Heart right ventricle (tissue), 16 donors: ENCODE results near the gene TREM1. TPM values are rescaled to one million over a fixed set of nuclear protein-coding genes. Genes with fewer than 3 reads are reported as not detected.

Source experiments
- ATAC-seq, 8 donors: fragments of 200-7000 bp; cut with Tn5 transposase; one replicate each; pipeline ENCODE4 v1.9.1; 2020; ENCODE audit warnings: mild to moderate bottlenecking in 8 of 8, moderate library complexity in 8 of 8, moderate number of reproducible peaks in 1 of 8
- DNase-seq, 2 donors: peaks; one replicate each; pipeline ENCODE4 v3.0.0-alpha.2; 2020
- H3K27ac ChIP-seq, 10 donors: fragments of 200-600 bp; sonication (generic) in 2 of 10; one replicate each; pipeline versions ENCODE4 v1.5.0 to v1.8.0; 2020 to 2022; ENCODE audit warnings: mild to moderate bottlenecking in 3 of 10
- H3K27me3 ChIP-seq, 7 donors: fragments of 200-600 bp; one replicate each; pipeline ENCODE4 v1.8.0; 2021 to 2022; ENCODE audit warnings: mild to moderate bottlenecking in 2 of 7
- H3K36me3 ChIP-seq, 9 donors: fragments of 200-600 bp; sonication (generic) in 1 of 9; one replicate each; pipeline versions ENCODE4 v1.5.0 to v1.8.0; 2020 to 2022; ENCODE audit warnings: mild to moderate bottlenecking in 2 of 9
- H3K4me1 ChIP-seq, 9 donors: fragments of 200-600 bp; sonication (generic) in 1 of 9; one replicate each; pipeline versions ENCODE4 v1.5.0 to v1.8.0; 2020 to 2022; ENCODE audit warnings: mild to moderate bottlenecking in 4 of 9
- H3K4me3 ChIP-seq, 10 donors: fragments of 200-600 bp; sonication (generic) in 2 of 10; one replicate each; pipeline versions ENCODE4 v1.5.0 to v1.8.0; 2020 to 2022; ENCODE audit warnings: mild to moderate bottlenecking in 7 of 10, moderate library complexity in 2 of 10
- H3K9me3 ChIP-seq, 11 donors: fragments of 200-600 bp in 10 of 11; sonication (generic) in 2 of 11; one replicate each; pipeline versions ENCODE4 v1.5.0 to v1.8.0; 2013 to 2022; ENCODE audit warnings: mild to moderate bottlenecking in 2 of 11, control low read depth in 1 of 11, moderate library complexity in 1 of 11
- WGBS, 2 donors: extraction: QIAGEN DNeasy Blood & Tissue Kit; methylation state at CpG; one replicate each; pipeline ENCODE4 v1.1.7; 2013; ENCODE audit warnings: inconsistent platforms in 1 of 2; 5-methylcytosine and 5-hydroxymethylcytosine counted together
- intact Hi-C, 10 donors: fragments of 100-400 bp; cut with DNase I; formaldehyde crosslinking; loops; one replicate each; pipeline versions ENCODE4 v1.11.1 to v1.14.2; 2022
- polyA plus RNA-seq, 2 donors: library from polyadenylated mRNA; stranded (reverse); fragments of 200-250 nt; gene quantifications; one replicate each; pipeline ENCODE4 v1.2.3, GENCODE V29; 2013
- total RNA-seq, 10 donors: library from RNA; stranded (reverse); fragmentation: NEBNext Ultra II Directional in 3 of 10; extraction: Animal tissue kit (Norgen Biotek cat#: 25700) in 3 of 10; gene quantifications; one replicate each; pipeline versions ENCODE4 v1.2.1 to v1.2.4, GENCODE V29; 2021 to 2023
- TF ChIP-seq, protein P1 (sequence below), 9 donors: fragments of 200-600 bp; sonication (generic) in 2 of 9; IDR thresholded peaks; one replicate each; pipeline versions ENCODE4 v1.5.0 to v1.8.0; 2021 to 2022; ENCODE audit warnings: antibody characterized with exemption in 9 of 9, mild to moderate bottlenecking in 5 of 9, moderate library complexity in 1 of 9
- donor health status: Arrhythmogenic right ventricular cardiomyopathy.
- donor health status: ischemic (EF 13 %, LVEDD 7.1; RV severe dilation, severe dysfunction).
- donor health status: healthy with polysubstance abuse.
- donor health status: DM: no; HTN: yes; CAD: no.
- donor health status: DM: no; HTN: no; CAD: no.
- donor health status: ischemic (EF 25% LVEDD 6.9; RV normal size, moderate dysfunction).
- donor health status: ischemic (EF 25% LVEDD 5.7; RV mildly dilated, moderate dysfunction).
- donor health status: healthy.
- donor health status: DM: yes; HTN: yes; CAD: no.
- donor health status: Ischemic cardiomyopathy.
- donor health status: ischemic (EF 35%, LVEDD 5.7; RV mildly dilated, moderate dysfunction).
- donor health status: nonischemic (EF 11% LVEDD 7.7; RV severe dilation, severe dysfunction).
- donor health status: DM: yes; HTN: yes; CAD: no.
- donor health status: PGD.
- donor health status: ischemic (EF 29% LVEDD 5.4; RV normal size, mild dysfunction).
- donor health status: nonischemic (EF 23%, LVEDD 6.1; RV moderate dilation, normal function).

TREM1 gene
- total and polyA plus RNA-seq, 12 donors, result 0.35 to 12.4 (median 1.00) TPM; not detected in 1

DNA sequence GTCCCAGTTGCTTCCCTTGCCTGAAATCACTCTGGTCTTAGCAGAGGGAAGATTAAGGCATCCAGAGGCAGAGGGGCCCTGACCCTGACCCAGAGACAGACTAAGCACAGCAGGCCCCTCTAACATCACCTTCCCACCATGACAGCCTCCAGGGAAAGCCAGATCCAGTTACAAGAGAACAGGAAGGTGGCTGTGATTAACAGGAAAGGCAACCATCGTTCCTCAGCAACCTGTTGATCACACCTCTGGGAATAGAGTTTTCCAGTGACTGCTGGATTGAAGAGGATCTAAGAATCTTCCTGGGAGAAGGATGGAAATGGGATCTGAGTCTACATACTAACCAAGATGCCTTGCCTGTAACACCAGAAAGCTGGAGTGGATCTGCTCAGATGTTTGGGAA lies 5.2 kb upstream of the TREM1 start:
- WGBS, 2 donors, result 26 to 32% methylated on average over 1 of the region's 1 CpG
- H3K9me3 ChIP-seq, result no peaks in the 10 kb centered on the region
- TF ChIP-seq, protein P1, sequence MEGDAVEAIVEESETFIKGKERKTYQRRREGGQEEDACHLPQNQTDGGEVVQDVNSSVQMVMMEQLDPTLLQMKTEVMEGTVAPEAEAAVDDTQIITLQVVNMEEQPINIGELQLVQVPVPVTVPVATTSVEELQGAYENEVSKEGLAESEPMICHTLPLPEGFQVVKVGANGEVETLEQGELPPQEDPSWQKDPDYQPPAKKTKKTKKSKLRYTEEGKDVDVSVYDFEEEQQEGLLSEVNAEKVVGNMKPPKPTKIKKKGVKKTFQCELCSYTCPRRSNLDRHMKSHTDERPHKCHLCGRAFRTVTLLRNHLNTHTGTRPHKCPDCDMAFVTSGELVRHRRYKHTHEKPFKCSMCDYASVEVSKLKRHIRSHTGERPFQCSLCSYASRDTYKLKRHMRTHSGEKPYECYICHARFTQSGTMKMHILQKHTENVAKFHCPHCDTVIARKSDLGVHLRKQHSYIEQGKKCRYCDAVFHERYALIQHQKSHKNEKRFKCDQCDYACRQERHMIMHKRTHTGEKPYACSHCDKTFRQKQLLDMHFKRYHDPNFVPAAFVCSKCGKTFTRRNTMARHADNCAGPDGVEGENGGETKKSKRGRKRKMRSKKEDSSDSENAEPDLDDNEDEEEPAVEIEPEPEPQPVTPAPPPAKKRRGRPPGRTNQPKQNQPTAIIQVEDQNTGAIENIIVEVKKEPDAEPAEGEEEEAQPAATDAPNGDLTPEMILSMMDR (IDR thresholded peaks at IDR 0.05), result no peak

DNA sequence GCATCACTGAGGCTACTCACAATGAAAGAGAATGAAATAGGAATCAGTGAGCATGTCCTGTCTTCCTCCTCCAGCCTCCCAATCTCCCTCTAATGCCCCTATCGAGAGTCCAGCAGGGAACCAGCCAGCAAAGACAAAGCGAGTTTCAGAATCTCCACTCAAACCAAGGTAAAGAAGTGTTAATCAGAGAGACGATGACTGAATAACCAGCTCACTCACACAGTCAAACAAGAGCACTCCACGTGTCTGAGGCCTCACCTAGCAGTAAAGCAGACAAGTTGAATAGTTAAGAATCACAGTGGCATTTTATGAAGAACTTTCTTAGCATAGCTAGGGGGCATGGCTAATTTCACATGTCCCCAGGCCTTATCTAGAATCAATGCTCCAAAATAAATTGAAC lies 3.3 kb upstream of the TREM1 start:
- Histone ChIP-seq H3K27me3 (peaks cover 0 to 11% (median 0%) of the 10 kb centered on the region in 7 donors), H3K4me1 (peaks cover 0 to 35% (median 4%) of the 10 kb centered on the region in 9 donors), H3K27ac (no peak overlapping the region), H3K36me3 (no peaks in the 10 kb centered on the region), H3K4me3 (no peak overlapping the region), H3K9me3 (no peaks in the 10 kb centered on the region)
- intact Hi-C loops, result loop anchor here in 1 of 10 donors (5.0 kb wide), 1 partner anchor 218 kb away; the partner anchor contains the start of genes NFYA and OARD1
- TF ChIP-seq, protein P1 (IDR thresholded peaks at IDR 0.05), result no peak
- DNase-seq (no peak), ATAC-seq (no peak)
- WGBS, 2 donors, result 82 to 85% methylated on average over 4 of the region's 4 CpGs

More for the DNA sequence above, 5.2 kb upstream of the TREM1 start:
- Histone ChIP-seq H3K4me1 (peaks cover 0 to 23% (median 4%) of the 10 kb centered on the region in 9 donors), H3K27me3 (peaks cover 0 to 12% (median 4%) of the 10 kb centered on the region in 7 donors), H3K36me3 (no peaks in the 10 kb centered on the region), H3K27ac (no peak overlapping the region), H3K4me3 (no peak overlapping the region)
- ATAC-seq (no peak), DNase-seq (no peak)
- intact Hi-C loops, result no loop called here

DNA sequence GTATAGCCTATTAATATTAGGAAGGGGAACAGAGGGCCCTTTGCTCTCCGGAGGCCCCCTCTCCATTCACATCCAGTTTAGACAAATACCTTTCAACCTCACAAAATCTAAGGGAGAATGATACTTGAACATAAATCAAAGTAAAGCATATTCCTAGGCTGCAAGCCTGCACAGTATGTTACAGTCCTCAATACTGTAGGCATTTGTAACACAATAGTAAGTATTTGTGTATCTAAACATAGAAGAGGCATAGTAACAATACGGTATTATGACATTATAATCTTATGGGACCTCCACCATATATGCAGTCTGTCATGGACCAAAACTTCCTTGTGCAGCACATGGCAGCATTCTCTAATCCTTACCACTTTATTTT lies 2.3 kb upstream of the TREM1 start:
- peak in 1 of 8 donors; percentile 31 for ATAC-seq

DNA sequence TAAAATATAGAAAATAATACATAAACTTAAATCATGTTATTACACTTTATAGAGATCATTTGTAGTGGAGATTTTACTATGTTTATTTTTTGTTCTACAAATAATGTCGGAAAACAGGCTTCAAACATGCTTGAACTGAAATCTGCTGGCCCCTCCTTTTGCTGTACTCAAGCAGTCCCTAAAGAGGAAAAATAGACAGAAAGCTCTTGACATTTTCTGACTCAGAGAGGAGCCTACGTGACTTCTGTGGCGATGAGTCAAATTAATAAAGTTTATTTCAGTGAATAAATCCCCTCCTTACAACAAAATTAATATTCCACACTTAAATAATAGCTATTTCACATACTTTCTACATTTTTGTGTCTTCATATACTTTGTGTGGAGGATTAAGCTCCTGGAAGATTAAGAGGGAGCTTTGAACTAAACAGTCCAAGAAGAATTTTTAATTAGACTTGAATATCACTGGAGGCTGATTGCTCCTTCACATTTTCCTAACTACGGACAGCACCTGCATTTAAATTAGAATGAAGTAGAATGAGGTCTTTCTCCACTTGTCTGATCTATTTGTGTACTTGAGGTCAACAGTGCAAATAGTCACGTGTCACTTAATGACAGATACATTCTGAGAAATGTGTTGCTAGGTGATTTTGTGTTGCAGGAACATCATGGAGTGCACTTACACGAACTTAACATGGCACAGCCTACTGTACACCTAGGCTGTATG lies 1.7 kb upstream of the TREM1 start:
- peaks cover 0 to 7% (median 0%) of the 10 kb centered on the region in 7 donors for H3K27me3 ChIP-seq
- TF ChIP-seq, protein P1 (IDR thresholded peaks at IDR 0.05), result no peak
- intact Hi-C loops, result loop anchor here in 1 of 10 donors (5.0 kb wide), 1 partner anchor 216 kb away; the partner anchor contains the start of genes NFYA and OARD1
- H3K9me3 ChIP-seq, result no peaks in the 10 kb centered on the region
- H3K27ac ChIP-seq, result peak overlapping the region in 1 of 10 donors; percentile 92
- peak in 7 of 8 donors; percentile 37 to 81 (median 63) for ATAC-seq
- no peaks in the 10 kb centered on the region for H3K36me3 ChIP-seq
- WGBS, 2 donors, result 38% methylated on average over 6 of the region's 6 CpGs
- H3K4me3 ChIP-seq, result no peak overlapping the region
- DNase-seq, result no peak
- peaks cover 0 to 37% (median 4%) of the 10 kb centered on the region in 9 donors for H3K4me1 ChIP-seq

More for the DNA sequence above, 2.3 kb upstream of the TREM1 start:
- no peak overlapping the region for H3K4me3 ChIP-seq
- H3K36me3 ChIP-seq, result no peaks in the 10 kb centered on the region
- TF ChIP-seq, protein P1 (IDR thresholded peaks at IDR 0.05), result no peak
- intact Hi-C loops, result loop anchor here in 1 of 10 donors (5.0 kb wide), 1 partner anchor 216 kb away; the partner anchor contains the start of genes NFYA and OARD1
- peaks cover 0 to 7% (median 0%) of the 10 kb centered on the region in 7 donors for H3K27me3 ChIP-seq
- H3K4me1 ChIP-seq, result peaks cover 0 to 37% (median 4%) of the 10 kb centered on the region in 9 donors
- no peak for DNase-seq
- H3K9me3 ChIP-seq, result no peaks in the 10 kb centered on the region
- 65 to 83% methylated on average over 2 of the region's 2 CpGs for WGBS, 2 donors
- H3K27ac ChIP-seq, result no peak overlapping the region
